PC-3 (cell line): ENCODE results near the gene LIN37. TPM values are rescaled to one million over a fixed set of nuclear protein-coding genes. Genes with fewer than 3 reads are reported as not detected.

Source experiments
- ATAC-seq: fragments of 200-7000 bp; cut with Tn5 transposase; 2 replicates; pipeline ENCODE4 v1.9.1; 2020; ENCODE audit warnings: mild to moderate bottlenecking, moderate library complexity
- BruUV-seq: library from RNA; stranded (reverse); fragments of 400-500 nt; replicated peaks from 2 replicates; lab custom pipeline; 2021; lab: Mats Ljungman, UMichigan
- CTCF ChIA-PET: fragments of 300-600 bp; sonication (Branson Sonifier 250); formaldehyde crosslinking; loops from one replicate; lab custom pipeline; 2022; ENCODE audit warnings: antibody characterized with exemption; lab: Charles Lee
- POLR2A ChIA-PET: fragments of 300-600 bp; sonication (Branson Sonifier 250); formaldehyde crosslinking; loops from one replicate; lab custom pipeline; 2022; ENCODE audit warnings: antibody characterized with exemption; ENCODE audit not compliant: unreplicated experiment; lab: Charles Lee
- DNase-seq: peaks from one replicate; pipeline ENCODE4 v3.0.0-alpha.2; 2015
- H2AFZ ChIP-seq: fragments of 300-600 bp; sonication (generic); 2 replicates; pipeline ENCODE4 v1.6.0; 2016; ENCODE audit warnings: antibody characterized with exemption, low read length
- H3F3A ChIP-seq: fragments of 300-600 bp; sonication (generic); one replicate; pipeline ENCODE4 v1.6.0; 2017; ENCODE audit warnings: antibody characterized with exemption, low read length, control low read depth, mild to moderate bottlenecking; ENCODE audit not compliant: unreplicated experiment
- H3K27ac ChIP-seq: fragments of 300-600 bp; sonication (generic); 2 replicates; pipeline ENCODE4 v1.5.1; 2016; ENCODE audit warnings: mild to moderate bottlenecking, low read length
- H3K27me3 ChIP-seq: fragments of 300-600 bp; sonication (generic); 2 replicates; pipeline ENCODE4 v1.6.1; 2016; ENCODE audit warnings: low read length, mixed read lengths
- H3K36me3 ChIP-seq: fragments of 300-600 bp; sonication (generic); 2 replicates; pipeline ENCODE4 v1.6.1; 2016; ENCODE audit warnings: low read depth, mixed run types, low read length, mixed read lengths
- H3K4me1 ChIP-seq: fragments of 300-600 bp; sonication (generic); 2 replicates; pipeline ENCODE4 v1.5.1; 2016; ENCODE audit warnings: low read length; ENCODE audit not compliant: insufficient read depth
- H3K4me2 ChIP-seq: fragments of 300-600 bp; sonication (generic); 2 replicates; pipeline ENCODE4 v1.6.0; 2016; ENCODE audit warnings: low read length
- H3K4me3 ChIP-seq: fragments of 300-600 bp; sonication (generic); 2 replicates; pipeline ENCODE4 v1.5.1; 2016; ENCODE audit warnings: mild to moderate bottlenecking, low read length, mixed read lengths
- H3K79me2 ChIP-seq: fragments of 300-600 bp; sonication (generic); 2 replicates; pipeline ENCODE4 v1.6.1; 2017; ENCODE audit warnings: low read length, mixed read lengths
- H3K9ac ChIP-seq: fragments of 300-600 bp; sonication (generic); 2 replicates; pipeline ENCODE4 v1.6.0; 2016; ENCODE audit warnings: mild to moderate bottlenecking, low read length
- H3K9me2 ChIP-seq: fragments of 300-600 bp; sonication (generic); replicated peaks from 2 replicates; pipeline ENCODE4 v1.6.1; 2016; ENCODE audit warnings: mixed run types, low read length, mixed read lengths
- H3K9me3 ChIP-seq: fragments of 300-600 bp; sonication (generic); 2 replicates; pipeline ENCODE4 v1.6.1; 2016; ENCODE audit warnings: low read length, mixed read lengths
- H4K20me1 ChIP-seq: fragments of 300-600 bp; sonication (generic); 2 replicates; pipeline ENCODE4 v1.6.1; 2016; ENCODE audit warnings: low read length, mixed read lengths
- EZH2 ChIP-seq: fragments of 300-600 bp; sonication (generic); IDR thresholded peaks from one replicate; pipeline ENCODE4 v1.6.1; 2017; ENCODE audit warnings: antibody characterized with exemption, mild to moderate bottlenecking, low read length; ENCODE audit not compliant: unreplicated experiment
- EZH2phosphoT487 ChIP-seq: fragments of 300-600 bp; sonication (generic); IDR thresholded peaks from 2 replicates; pipeline ENCODE4 v1.6.1; 2018; ENCODE audit warnings: mild to moderate bottlenecking, antibody characterized with exemption, low read length, borderline replicate concordance
- intact Hi-C: fragments of 100-400 bp; cut with micrococcal nuclease; formaldehyde crosslinking; loops from 2 replicates; pipeline ENCODE4 v1.9.0; 2023
- total RNA-seq: library from RNA; depleted of rRNA; stranded (reverse); fragments of >200 nt; gene quantifications from 2 replicates; pipeline ENCODE4 v1.2.3, GENCODE V29; 2014
- TF ChIP-seq, protein P1 (sequence below): fragments of 300-600 bp; sonication (generic); conservative IDR thresholded peaks from 2 replicates; pipeline ENCODE4 v1.5.1; 2017; ENCODE audit warnings: antibody characterized with exemption, low read depth, mild to moderate bottlenecking, low read length

LIN37 gene
- total RNA-seq, 1 experiment from 2014 or later: 8.2 TPM

DNA sequence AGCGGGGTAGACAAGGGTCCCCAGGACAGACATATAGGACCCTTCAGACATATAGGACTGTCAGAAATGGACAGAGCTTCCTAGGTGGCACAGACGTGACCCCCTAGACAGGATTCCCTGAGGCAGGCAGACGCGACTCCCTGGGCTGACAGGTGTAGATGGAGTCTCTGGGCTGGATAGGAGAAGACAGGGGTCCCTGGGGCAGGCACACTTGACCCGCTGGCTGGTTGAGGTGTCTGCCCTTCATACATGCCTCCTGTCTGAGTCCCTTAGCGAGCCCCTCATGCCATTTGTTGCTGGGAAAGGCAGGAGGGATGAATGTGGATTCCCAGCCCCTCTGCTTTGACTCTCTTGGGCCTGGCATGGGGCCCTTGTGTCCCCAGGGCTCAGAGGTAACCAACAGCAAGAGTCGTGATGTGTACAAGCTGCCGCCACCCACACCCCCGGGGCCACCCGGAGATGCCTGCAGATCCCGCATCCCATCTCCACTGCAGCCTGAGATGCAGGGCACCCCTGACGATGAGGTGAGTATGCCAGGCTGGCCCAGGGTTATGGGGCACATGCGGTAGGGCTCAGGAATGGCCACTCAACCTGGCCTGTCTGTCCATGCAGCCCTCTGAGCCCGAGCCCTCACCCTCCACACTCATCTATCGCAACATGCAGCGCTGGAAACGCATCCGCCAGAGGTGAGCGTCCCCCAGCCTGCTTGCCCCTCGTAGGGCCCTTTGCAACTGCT is 5.4 kb downstream of the LIN37 start:
- Histone ChIP-seq H3K36me3 (no peaks in the 10 kb centered on the region), H3K9ac (no peak overlapping the region), H3K9me3 (no peaks in the 10 kb centered on the region), H3F3A (peaks cover 3% of the 10 kb centered on the region), H3K4me1 (peaks cover 13% of the 10 kb centered on the region), H3K27ac (no peak overlapping the region), H3K9me2 (no peaks in the 10 kb centered on the region), H3K4me2 (no peak overlapping the region), H3K79me2 (peaks cover 13% of the 10 kb centered on the region), H4K20me1 (no peaks in the 10 kb centered on the region), H2AFZ (no peak overlapping the region), H3K27me3 (no peaks in the 10 kb centered on the region), H3K4me3 (no peak overlapping the region)
- ChIA-PET CTCF (no interaction called here), POLR2A (no interaction called here)
- DNase-seq: no peak
- TF ChIP-seq EZH2phosphoT487: no peak
- TF ChIP-seq, protein P1, sequence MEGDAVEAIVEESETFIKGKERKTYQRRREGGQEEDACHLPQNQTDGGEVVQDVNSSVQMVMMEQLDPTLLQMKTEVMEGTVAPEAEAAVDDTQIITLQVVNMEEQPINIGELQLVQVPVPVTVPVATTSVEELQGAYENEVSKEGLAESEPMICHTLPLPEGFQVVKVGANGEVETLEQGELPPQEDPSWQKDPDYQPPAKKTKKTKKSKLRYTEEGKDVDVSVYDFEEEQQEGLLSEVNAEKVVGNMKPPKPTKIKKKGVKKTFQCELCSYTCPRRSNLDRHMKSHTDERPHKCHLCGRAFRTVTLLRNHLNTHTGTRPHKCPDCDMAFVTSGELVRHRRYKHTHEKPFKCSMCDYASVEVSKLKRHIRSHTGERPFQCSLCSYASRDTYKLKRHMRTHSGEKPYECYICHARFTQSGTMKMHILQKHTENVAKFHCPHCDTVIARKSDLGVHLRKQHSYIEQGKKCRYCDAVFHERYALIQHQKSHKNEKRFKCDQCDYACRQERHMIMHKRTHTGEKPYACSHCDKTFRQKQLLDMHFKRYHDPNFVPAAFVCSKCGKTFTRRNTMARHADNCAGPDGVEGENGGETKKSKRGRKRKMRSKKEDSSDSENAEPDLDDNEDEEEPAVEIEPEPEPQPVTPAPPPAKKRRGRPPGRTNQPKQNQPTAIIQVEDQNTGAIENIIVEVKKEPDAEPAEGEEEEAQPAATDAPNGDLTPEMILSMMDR: no peak
- BruUV-seq: no TSS peak
- intact Hi-C loops: no loop called here
- no peak for ATAC-seq

DNA sequence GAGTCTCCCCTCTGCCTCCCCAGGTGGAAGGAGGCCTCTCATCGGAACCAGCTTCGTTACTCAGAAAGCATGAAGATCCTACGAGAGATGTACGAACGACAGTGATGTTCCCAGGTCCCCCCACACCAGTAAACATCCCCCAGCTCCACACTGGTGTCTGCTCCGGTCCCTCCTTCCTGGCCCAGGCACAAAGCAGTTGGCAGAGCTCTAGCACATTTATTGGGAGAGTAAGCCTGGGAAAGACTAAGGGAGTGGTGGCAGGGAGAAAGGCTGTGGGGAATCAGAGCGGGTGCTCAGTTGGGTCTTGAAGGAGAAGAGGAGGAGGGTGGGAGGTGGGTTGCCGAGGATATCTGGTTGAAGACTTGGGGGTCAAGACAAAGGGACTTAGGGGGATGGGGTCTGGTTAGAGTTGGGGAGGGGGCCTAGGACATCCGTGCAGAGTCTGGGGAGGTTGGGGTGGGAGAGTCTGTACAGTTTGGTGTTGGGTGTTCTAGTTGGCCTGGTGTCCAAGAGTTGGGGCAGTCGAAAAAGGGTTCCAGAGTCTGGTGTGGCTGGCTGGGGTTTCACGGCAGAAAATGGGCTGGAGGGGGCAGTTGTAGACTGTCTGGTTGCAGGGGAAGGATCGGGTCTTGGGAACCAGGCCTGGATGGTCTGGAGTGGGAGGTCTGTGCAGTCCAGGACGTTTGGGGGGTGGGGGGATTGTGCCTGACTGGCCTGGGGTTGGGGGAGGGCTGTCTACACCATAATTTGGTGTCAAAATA is 6.2 kb downstream of the LIN37 start:
- peaks cover 3% of the 10 kb centered on the region for H3F3A ChIP-seq
- no peaks in the 10 kb centered on the region for H3K27me3 ChIP-seq
- DNase-seq (no peak), ATAC-seq (no peak)
- H3K4me2 ChIP-seq: no peak overlapping the region
- H3K79me2 ChIP-seq: peaks cover 16% of the 10 kb centered on the region
- H2AFZ ChIP-seq: no peak overlapping the region
- TF ChIP-seq, protein P1: no peak
- TF ChIP-seq EZH2phosphoT487 (no peak), EZH2 (no peak)
- no peak overlapping the region for H3K9ac ChIP-seq
- ChIA-PET POLR2A (no interaction called here), CTCF (no interaction called here)
- intact Hi-C loops: no loop called here
- H4K20me1 ChIP-seq: no peaks in the 10 kb centered on the region
- no peaks in the 10 kb centered on the region for H3K9me2 ChIP-seq
- no peaks in the 10 kb centered on the region for H3K36me3 ChIP-seq
- H3K9me3 ChIP-seq: no peaks in the 10 kb centered on the region
- no peak overlapping the region for H3K4me3 ChIP-seq
- H3K4me1 ChIP-seq: peaks cover 13% of the 10 kb centered on the region
- H3K27ac ChIP-seq: no peak overlapping the region
- no TSS peak for BruUV-seq

DNA sequence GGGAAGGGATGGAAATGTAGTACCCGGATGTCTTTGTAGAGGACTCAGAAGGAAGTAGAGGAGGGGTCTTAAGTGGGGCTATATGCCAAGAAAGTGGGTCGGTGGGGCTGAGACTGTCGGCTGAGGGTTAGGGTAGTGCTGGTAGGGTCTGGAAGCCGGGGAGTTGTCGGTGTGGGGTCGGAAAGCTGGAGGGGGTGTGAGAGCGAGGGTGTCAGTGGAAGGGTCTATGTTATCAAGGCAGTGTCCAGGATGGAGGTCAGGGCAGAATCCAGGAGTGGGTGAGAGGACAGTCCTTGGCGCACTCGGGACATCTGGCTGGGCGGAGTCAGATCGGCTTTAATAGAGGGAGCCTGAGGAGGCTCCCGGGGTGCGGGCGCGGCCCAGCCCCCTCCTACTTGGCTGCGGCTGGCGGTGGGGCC is 6.8 kb downstream of the LIN37 start:
- intact Hi-C loops: no loop called here
- no peak overlapping the region for H3K4me2 ChIP-seq

More for the DNA sequence above, 6.8 kb downstream of the LIN37 start:
- Histone ChIP-seq H3K27ac (no peak overlapping the region), H4K20me1 (no peaks in the 10 kb centered on the region), H3K4me3 (no peak overlapping the region), H3K27me3 (no peaks in the 10 kb centered on the region), H3K36me3 (no peaks in the 10 kb centered on the region), H3F3A (peaks cover 3% of the 10 kb centered on the region), H3K9me3 (no peaks in the 10 kb centered on the region), H2AFZ (no peak overlapping the region), H3K9ac (no peak overlapping the region), H3K79me2 (peaks cover 15% of the 10 kb centered on the region), H3K9me2 (no peaks in the 10 kb centered on the region), H3K4me1 (peaks cover 7% of the 10 kb centered on the region)
- TF ChIP-seq EZH2phosphoT487 (no peak), EZH2 (no peak)
- TF ChIP-seq, protein P1: no peak
- no peak for DNase-seq
- no TSS peak for BruUV-seq
- CTCF ChIA-PET: no interaction called here
- ATAC-seq: no peak
- POLR2A ChIA-PET: no interaction called here
